Activated CD8-positive, alpha-beta T cell treated with anti-CD3 and anti-CD28 coated beads for 36 hours (primary cell): ENCODE measurements around the gene SPDYE16. TPM values are rescaled to one million over a fixed set of nuclear protein-coding genes. Genes with fewer than 3 reads are reported as not detected.
"Not testable (repeated sequence)": the region's sequence is repeated elsewhere in the genome, so short reads cannot be mapped to it uniquely, and the experiment has no call there.

Source experiments
- ATAC-seq: fragments of 200-7000 bp; cut with Tn5 transposase; one replicate; pipeline ENCODE4 v1.10.0; 2021; ENCODE audit warnings: mild to moderate bottlenecking, moderate library complexity
- CTCF ChIA-PET: fragments of 350-600 bp; sonication (Branson Sonifier 250); formaldehyde crosslinking; loops from one replicate; lab custom pipeline; 2021; ENCODE audit warnings: antibody characterized with exemption; lab: Charles Lee
- POLR2A ChIA-PET: fragments of 350-600 bp; sonication (Branson Sonifier 250); formaldehyde crosslinking; loops from one replicate; lab custom pipeline; 2021; ENCODE audit warnings: antibody characterized with exemption; lab: Charles Lee
- DNase-seq: peaks from one replicate; pipeline ENCODE4 v3.0.0-alpha.2; 2020
- H3K27ac Mint-ChIP-seq: one replicate; pipeline ENCODE4 v1.8.0; 2021; ENCODE audit warnings: mild to moderate bottlenecking, mixed read lengths
- H3K27me3 Mint-ChIP-seq: one replicate; pipeline ENCODE4 v1.8.0; 2021; ENCODE audit warnings: mixed read lengths
- H3K36me3 Mint-ChIP-seq: one replicate; pipeline ENCODE4 v1.8.0; 2021; ENCODE audit warnings: low read depth, mixed read lengths
- H3K4me1 Mint-ChIP-seq: one replicate; pipeline ENCODE4 v1.8.0; 2021; ENCODE audit warnings: low read depth, mixed read lengths
- H3K4me3 Mint-ChIP-seq: one replicate; pipeline ENCODE4 v1.8.0; 2021; ENCODE audit warnings: mild to moderate bottlenecking, moderate library complexity, mixed read lengths
- H3K9me3 Mint-ChIP-seq: one replicate; pipeline ENCODE4 v1.8.0; 2021; ENCODE audit warnings: mixed read lengths
- intact Hi-C: fragments of 100-400 bp; cut with micrococcal nuclease; formaldehyde crosslinking; loops from one replicate; pipeline ENCODE4 v1.10.0; 2022
- total RNA-seq, 2 experiments: library from RNA; stranded (reverse); gene quantifications; one replicate each; pipeline ENCODE4 v1.2.3, GENCODE V29; 2021

Gene SPDYE16
- total RNA-seq = under 1 TPM; 0.20 to 0.23 TPM

- H3K27ac Mint-ChIP-seq, POLR2A ChIA-PET, DNase-seq, H3K27me3 Mint-ChIP-seq, H3K4me3 Mint-ChIP-seq, ATAC-seq, CTCF ChIA-PET, H3K4me1 Mint-ChIP-seq, H3K9me3 Mint-ChIP-seq, H3K36me3 Mint-ChIP-seq, intact Hi-C loops: not testable (repeated sequence)
These were observed at the start of gene SPDYE16 for GRCh38 chr7:76543197-76543596. SPDYE16 (minus strand) TSS chr7:76543297; CDS start chr7:76541459, 1,838 bp downstream.

- intact Hi-C loops, H3K4me3 Mint-ChIP-seq, H3K27me3 Mint-ChIP-seq, H3K9me3 Mint-ChIP-seq, POLR2A ChIA-PET, CTCF ChIA-PET, H3K27ac Mint-ChIP-seq, DNase-seq, ATAC-seq: not testable (repeated sequence)
- Mint-ChIP-seq H3K4me1 (peaks cover 37% of the 10 kb centered on the region), H3K36me3 (peaks cover 20% of the 10 kb centered on the region)
These were observed 49.6 kb upstream of the SPDYE16 start for GRCh38 chr7:76592694-76593093.

GRCh38 chr7:76591602-76592304 lies 48.7 kb upstream of the SPDYE16 start:
- H3K27ac Mint-ChIP-seq, ATAC-seq, H3K4me3 Mint-ChIP-seq, POLR2A ChIA-PET, intact Hi-C loops, DNase-seq, H3K27me3 Mint-ChIP-seq, CTCF ChIA-PET, H3K9me3 Mint-ChIP-seq: not testable (repeated sequence)
- Mint-ChIP-seq H3K36me3 (peaks cover 22% of the 10 kb centered on the region), H3K4me1 (peaks cover 37% of the 10 kb centered on the region)

- POLR2A ChIA-PET, ATAC-seq, H3K27me3 Mint-ChIP-seq, H3K9me3 Mint-ChIP-seq, DNase-seq, H3K27ac Mint-ChIP-seq, H3K4me3 Mint-ChIP-seq, intact Hi-C loops, CTCF ChIA-PET: not testable (repeated sequence)
- H3K4me1 Mint-ChIP-seq = peaks cover 37% of the 10 kb centered on the region
- peaks cover 24% of the 10 kb centered on the region for H3K36me3 Mint-ChIP-seq
These were observed 47.9 kb upstream of the SPDYE16 start for GRCh38 chr7:76591033-76591432.

- DNase-seq, H3K27me3 Mint-ChIP-seq, POLR2A ChIA-PET, intact Hi-C loops, H3K4me3 Mint-ChIP-seq, H3K9me3 Mint-ChIP-seq, CTCF ChIA-PET: not testable (repeated sequence)
- peak overlapping the region; percentile 79 for H3K27ac Mint-ChIP-seq
- peaks cover 41% of the 10 kb centered on the region for H3K4me1 Mint-ChIP-seq
- peaks cover 24% of the 10 kb centered on the region for H3K36me3 Mint-ChIP-seq
- ATAC-seq = peak; percentile 29
These were observed 45.5 kb upstream of the SPDYE16 start for GRCh38 chr7:76588586-76588985.

GRCh38 chr7:76586585-76587315 lies 43.7 kb upstream of the SPDYE16 start:
- H3K27me3 Mint-ChIP-seq, intact Hi-C loops, CTCF ChIA-PET, H3K9me3 Mint-ChIP-seq, H3K4me3 Mint-ChIP-seq, POLR2A ChIA-PET, DNase-seq, ATAC-seq: not testable (repeated sequence)
- Mint-ChIP-seq H3K27ac (peak overlapping the region; percentile 41), H3K36me3 (peaks cover 20% of the 10 kb centered on the region), H3K4me1 (peaks cover 46% of the 10 kb centered on the region)

- H3K4me3 Mint-ChIP-seq = peak overlapping the region; percentile 18
- H3K9me3 Mint-ChIP-seq, POLR2A ChIA-PET, DNase-seq, H3K27me3 Mint-ChIP-seq, intact Hi-C loops, CTCF ChIA-PET: not testable (repeated sequence)
- H3K27ac Mint-ChIP-seq = peak overlapping the region; percentile 87
- ATAC-seq = peak; percentile 37
- H3K36me3 Mint-ChIP-seq = peaks cover 17% of the 10 kb centered on the region
- H3K4me1 Mint-ChIP-seq = peaks cover 57% of the 10 kb centered on the region
These were observed 40.7 kb upstream of the SPDYE16 start for GRCh38 chr7:76583636-76584281.

GRCh38 chr7:76582848-76583631 lies 39.9 kb upstream of the SPDYE16 start:
- CTCF ChIA-PET, intact Hi-C loops, H3K27me3 Mint-ChIP-seq, H3K9me3 Mint-ChIP-seq, POLR2A ChIA-PET: not testable (repeated sequence)
- Mint-ChIP-seq H3K4me1 (peaks cover 53% of the 10 kb centered on the region), H3K27ac (peak overlapping the region; percentile 87), H3K4me3 (peak overlapping the region; percentile 18), H3K36me3 (peaks cover 17% of the 10 kb centered on the region)
- DNase-seq (peak; percentile 27), ATAC-seq (peak; percentile 92)

- H3K4me3 Mint-ChIP-seq, ATAC-seq, H3K9me3 Mint-ChIP-seq, POLR2A ChIA-PET, H3K27me3 Mint-ChIP-seq, CTCF ChIA-PET, intact Hi-C loops, H3K27ac Mint-ChIP-seq, DNase-seq: not testable (repeated sequence)
- H3K4me1 Mint-ChIP-seq = peaks cover 15% of the 10 kb centered on the region
- peaks cover 11% of the 10 kb centered on the region for H3K36me3 Mint-ChIP-seq
These were observed 33.0 kb upstream of the SPDYE16 start for GRCh38 chr7:76575919-76576655.

GRCh38 chr7:76575431-76575830 lies 32.3 kb upstream of the SPDYE16 start:
- H3K9me3 Mint-ChIP-seq, H3K4me3 Mint-ChIP-seq, DNase-seq, POLR2A ChIA-PET, intact Hi-C loops, H3K27me3 Mint-ChIP-seq, H3K27ac Mint-ChIP-seq, ATAC-seq, CTCF ChIA-PET: not testable (repeated sequence)
- Mint-ChIP-seq H3K36me3 (peaks cover 12% of the 10 kb centered on the region), H3K4me1 (peaks cover 15% of the 10 kb centered on the region)
